GM21786 (cell line): ENCODE results near the gene ACYP2.
A peak's percentile ranks its signal among the peaks of the same experiment; 100 is the strongest.
"Not testable (repeated sequence)": the region's sequence is repeated elsewhere in the genome, so short reads cannot be mapped to it uniquely, and the experiment has no call there.

ENCODE experiments used
- ATAC-seq: cut with Tn5 transposase; IDR thresholded peaks from one replicate; pipeline ENCODE4 v1.9.1; 2021; ENCODE audit not compliant: unreplicated experiment

Gene ACYP2

GRCh38 chr2:54115284-54116137, at the start of gene ACYP2:
ACYP2 (plus strand) TSS chr2:54115615.
- peak; percentile 93 for ATAC-seq

GRCh38 chr2:54065891-54066290, 49.5 kb upstream of the ACYP2 start:
- no peak for ATAC-seq

- ATAC-seq = no peak
Measured at GRCh38 chr2:54067851-54068375, 47.5 kb upstream of the ACYP2 start.

- ATAC-seq = not testable (repeated sequence)
Measured at GRCh38 chr2:54072483-54072882, 42.9 kb upstream of the ACYP2 start.

- ATAC-seq = peak; percentile 53
Measured at GRCh38 chr2:54073796-54074195, 41.6 kb upstream of the ACYP2 start.

- no peak for ATAC-seq
Measured at GRCh38 chr2:54074606-54075341, 40.6 kb upstream of the ACYP2 start.

GRCh38 chr2:54076586-54076985, 38.8 kb upstream of the ACYP2 start:
- no peak for ATAC-seq

GRCh38 chr2:54077088-54077900, 38.1 kb upstream of the ACYP2 start:
- ATAC-seq = no peak

- no peak for ATAC-seq
Measured at GRCh38 chr2:54079331-54079730, 36.1 kb upstream of the ACYP2 start.

GRCh38 chr2:54081574-54081973, 33.8 kb upstream of the ACYP2 start:
- peak; percentile 97 for ATAC-seq

GRCh38 chr2:54083021-54083420, 32.4 kb upstream of the ACYP2 start:
- ATAC-seq = no peak

GRCh38 chr2:54083445-54083844, 32.0 kb upstream of the ACYP2 start:
- no peak for ATAC-seq

- ATAC-seq = no peak
Measured at GRCh38 chr2:54084600-54084999, 30.8 kb upstream of the ACYP2 start.

- no peak for ATAC-seq
Measured at GRCh38 chr2:54085069-54085468, 30.3 kb upstream of the ACYP2 start.

- no peak for ATAC-seq
Measured at GRCh38 chr2:54086157-54086556, 29.3 kb upstream of the ACYP2 start.

- no peak for ATAC-seq
Measured at GRCh38 chr2:54088191-54088634, 27.2 kb upstream of the ACYP2 start.

- no peak for ATAC-seq
Measured at GRCh38 chr2:54088719-54089118, 26.7 kb upstream of the ACYP2 start.

GRCh38 chr2:54090521-54091117, 24.8 kb upstream of the ACYP2 start:
- no peak for ATAC-seq

- no peak for ATAC-seq
Measured at GRCh38 chr2:54092940-54093339, 22.5 kb upstream of the ACYP2 start.

GRCh38 chr2:54095406-54095805, 20.0 kb upstream of the ACYP2 start:
- ATAC-seq = not testable (repeated sequence)

- not testable (repeated sequence) for ATAC-seq
Measured at GRCh38 chr2:54096141-54096540, 19.3 kb upstream of the ACYP2 start.
